Islet of Langerhans (tissue), 1 donor: ENCODE measurements around the gene UGT1A1.

ENCODE experiments used
- FAIRE-seq: peaks from one replicate; lab custom pipeline; 2011; peaks lifted over from hg19 to GRCh38; lab: Jason Lieb, UNC

Gene UGT1A1

DNA sequence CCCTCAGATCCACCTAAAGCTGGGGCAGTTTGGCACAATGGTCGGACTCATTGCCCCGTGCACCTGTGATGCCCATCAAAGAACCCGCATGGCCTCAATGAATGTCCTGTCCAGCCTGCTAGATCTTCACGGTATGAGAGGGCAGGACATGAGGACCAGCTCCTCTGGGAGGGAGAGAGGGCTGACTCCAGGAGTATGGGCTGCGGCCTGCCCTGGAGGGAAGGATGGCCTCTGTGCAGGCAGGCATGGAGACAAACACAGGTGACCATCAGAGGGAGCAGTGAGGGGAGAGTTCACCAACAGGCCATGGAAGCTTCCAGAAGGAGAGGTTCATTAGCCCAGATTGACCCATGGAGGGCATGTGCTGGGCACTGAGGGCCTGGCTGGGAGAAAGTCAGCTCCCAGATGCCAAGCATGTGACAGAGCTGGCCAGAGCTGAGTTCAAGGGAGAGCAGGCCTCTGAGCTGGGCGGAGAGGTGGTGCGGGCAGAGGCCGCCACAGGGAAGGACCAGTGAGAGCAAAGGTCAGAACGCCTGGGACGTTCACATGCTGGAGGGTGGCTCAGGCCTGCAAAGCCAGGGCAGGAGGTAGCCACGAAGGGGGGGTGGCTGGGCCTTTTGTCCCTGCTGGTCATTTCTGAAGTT, 58.0 kb downstream of the UGT1A1 start:
- FAIRE-seq = no peak

GRCh38 chr2:233818639-233819621, 58.9 kb downstream of the UGT1A1 start:
- FAIRE-seq = no peak

- no peak for FAIRE-seq
These were observed 60.1 kb downstream of the UGT1A1 start for GRCh38 chr2:233819884-233820773.

GRCh38 chr2:233820774-233821105, 60.7 kb downstream of the UGT1A1 start:
- FAIRE-seq = no peak

DNA sequence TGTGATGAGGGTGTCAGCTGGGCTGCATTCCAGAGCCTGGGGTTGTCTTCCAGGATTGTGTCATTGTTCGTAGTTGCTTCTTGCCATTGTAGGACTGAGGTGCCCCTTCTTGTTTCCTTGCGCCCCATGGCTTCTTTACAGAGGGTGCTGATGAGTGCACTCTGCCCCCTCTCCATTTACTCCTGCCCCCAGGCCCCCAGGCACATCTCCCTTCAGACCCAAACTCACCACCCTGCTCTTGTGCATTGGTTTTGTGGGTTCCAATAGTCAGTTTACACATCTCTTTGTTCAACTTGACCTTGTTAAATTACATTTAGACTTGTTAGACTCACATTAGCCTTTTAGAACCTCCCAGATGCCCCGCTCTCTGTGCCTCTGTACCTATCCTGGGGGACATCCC, 61.1 kb downstream of the UGT1A1 start:
- no peak for FAIRE-seq

GRCh38 chr2:233821709-233822100, 61.6 kb downstream of the UGT1A1 start:
- FAIRE-seq = no peak

DNA sequence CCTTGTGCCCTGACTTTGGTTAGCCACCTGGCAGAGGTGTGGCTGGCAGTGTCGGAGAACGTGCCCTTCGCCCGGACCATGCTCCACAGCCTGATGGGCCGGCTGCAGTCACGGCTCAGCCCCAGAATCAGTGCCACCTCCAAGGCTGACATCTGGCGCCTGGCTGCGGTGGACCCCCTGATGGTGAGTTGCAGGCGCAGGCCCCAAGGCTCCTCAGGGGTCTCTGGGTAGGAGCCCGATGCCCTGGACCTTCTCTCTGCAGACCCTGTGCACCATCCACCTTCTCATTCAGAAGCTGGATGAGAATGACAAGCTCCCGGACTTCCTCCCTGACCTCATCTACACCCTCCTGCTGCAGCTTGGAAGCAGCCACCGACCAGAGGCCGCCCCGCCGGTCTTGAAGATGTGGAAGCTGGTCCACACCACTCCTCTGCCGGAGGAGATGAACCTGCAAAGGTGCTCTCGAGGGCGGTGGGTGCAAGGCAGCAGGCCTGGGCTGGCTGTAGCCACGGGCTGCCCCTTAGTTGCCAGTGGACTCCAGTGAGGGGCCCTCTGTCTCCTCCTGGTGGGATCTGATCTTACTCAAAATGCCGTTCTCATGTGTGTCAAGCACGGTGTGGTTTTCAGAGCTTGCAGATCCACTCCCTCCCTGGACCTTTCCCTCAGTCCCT, 62.2 kb downstream of the UGT1A1 start:
- FAIRE-seq = no peak
